ENCODE data around the gene SLC6A19. TPM values are rescaled to one million over a fixed set of nuclear protein-coding genes. Genes with fewer than 3 reads are reported as not detected.

Gene SLC6A19
- total and polyA plus RNA-seq, 2 of the 4 experiments (the other 2 are of a cell fraction): not detected

DNA sequence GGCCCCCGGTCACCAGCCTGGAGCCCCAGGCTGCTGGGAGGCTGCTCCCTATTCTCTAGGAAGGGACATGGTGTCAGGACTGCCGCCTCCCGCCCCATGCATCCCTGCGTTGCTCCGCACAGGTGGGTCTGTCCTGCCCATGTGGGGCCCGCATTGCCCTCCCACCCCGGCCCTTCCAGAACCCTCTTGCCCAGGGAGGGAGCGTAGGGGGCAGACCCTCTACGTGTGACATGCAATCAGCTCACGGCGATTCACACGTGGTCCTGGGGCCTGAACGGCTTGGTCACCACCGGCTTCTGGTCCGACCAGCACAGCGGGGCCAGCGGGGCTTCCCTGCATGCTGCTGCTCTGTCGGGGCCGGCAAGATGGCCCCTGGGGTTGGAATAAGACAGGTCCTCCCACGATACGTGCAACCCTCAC, 9.4 kb downstream of the SLC6A19 start:
- H2BK15ac ChIP-seq (ENCODE audit: low read depth, low read length): no peak overlapping the region
- ChIA-PET POLR2A (ENCODE audit: unreplicated experiment) (no interaction called here), CTCF (no interaction called here)
- H3K4ac ChIP-seq (ENCODE audit: low read depth, low read length): no peak overlapping the region
- peaks cover 6% of the 10 kb centered on the region; the same call in 1 of the 2 replicates for H3K9me1 ChIP-seq (ENCODE audit: insufficient read depth, low read length)
- no TSS peak for BruUV-seq (replicated peaks)
- peaks cover 9% of the 10 kb centered on the region for H3K9me3 ChIP-seq (ENCODE audit: control insufficient read depth, insufficient read depth, low read length)
- no peak overlapping the region for H4K91ac ChIP-seq (ENCODE audit: insufficient read depth, low read depth, low read length)
- H4K8ac ChIP-seq (ENCODE audit: low read depth in 2 of 2, low read length in 2 of 2): no peak overlapping the region
- no peaks in the 10 kb centered on the region for H3K79me1 ChIP-seq (ENCODE audit: low read depth in 1 of 2, low read length in 2 of 2)
- H3K27ac ChIP-seq (ENCODE audit: insufficient read depth, low read length): no peak overlapping the region
- no peak overlapping the region for H2BK20ac ChIP-seq (ENCODE audit: low read depth, low read length)
- no peaks in the 10 kb centered on the region for H3K4me1 ChIP-seq (ENCODE audit: control insufficient read depth, insufficient read depth, low read length)
- H3K9ac ChIP-seq (ENCODE audit: low read depth, low read length): no peak overlapping the region
- no peaks in the 10 kb centered on the region for H3K36me3 ChIP-seq (ENCODE audit: control insufficient read depth, insufficient read depth, low read length)
- DNase-seq (no peak), ATAC-seq (ENCODE audit: low read depth) (no peak)
- no peak overlapping the region for H2BK5ac ChIP-seq (ENCODE audit: low read depth, low read length, poor library complexity, severe bottlenecking)
- TF ChIP-seq POLR2A (IDR thresholded peaks at IDR 0.05; ENCODE audit: low read depth, low read length) (no peak), BHLHE40 (IDR thresholded peaks at IDR 0.05; ENCODE audit: low read depth, low read length) (no peak), MXI1 (IDR thresholded peaks at IDR 0.05; ENCODE audit: borderline replicate concordance, low read depth, low read length) (no peak), MAZ (IDR thresholded peaks at IDR 0.05; ENCODE audit: borderline replicate concordance, low read depth, low read length) (no peak), FOS (IDR thresholded peaks at IDR 0.05; ENCODE audit: low read depth, low read length) (no peak), NFE2L2 (IDR thresholded peaks at IDR 0.05; ENCODE audit: low read depth, low read length) (no peak), RAD21 (IDR thresholded peaks at IDR 0.05; ENCODE audit: low read length) (no peak), CHD1 (IDR thresholded peaks at IDR 0.05; ENCODE audit: low read depth, low read length) (no peak), RFX5 (IDR thresholded peaks at IDR 0.05; ENCODE audit: low read depth, low read length) (no peak), MAFK (IDR thresholded peaks at IDR 0.05; ENCODE audit: low read depth, low read length) (no peak), CEBPB (IDR thresholded peaks at IDR 0.05; ENCODE audit: low read depth, low read length) (no peak), SMC3 (IDR thresholded peaks at IDR 0.05; ENCODE audit: low read depth, low read length) (no peak), RCOR1 (IDR thresholded peaks at IDR 0.05; ENCODE audit: insufficient replicate concordance, low read length) (no peak)
- TF ChIP-seq, protein P1, sequence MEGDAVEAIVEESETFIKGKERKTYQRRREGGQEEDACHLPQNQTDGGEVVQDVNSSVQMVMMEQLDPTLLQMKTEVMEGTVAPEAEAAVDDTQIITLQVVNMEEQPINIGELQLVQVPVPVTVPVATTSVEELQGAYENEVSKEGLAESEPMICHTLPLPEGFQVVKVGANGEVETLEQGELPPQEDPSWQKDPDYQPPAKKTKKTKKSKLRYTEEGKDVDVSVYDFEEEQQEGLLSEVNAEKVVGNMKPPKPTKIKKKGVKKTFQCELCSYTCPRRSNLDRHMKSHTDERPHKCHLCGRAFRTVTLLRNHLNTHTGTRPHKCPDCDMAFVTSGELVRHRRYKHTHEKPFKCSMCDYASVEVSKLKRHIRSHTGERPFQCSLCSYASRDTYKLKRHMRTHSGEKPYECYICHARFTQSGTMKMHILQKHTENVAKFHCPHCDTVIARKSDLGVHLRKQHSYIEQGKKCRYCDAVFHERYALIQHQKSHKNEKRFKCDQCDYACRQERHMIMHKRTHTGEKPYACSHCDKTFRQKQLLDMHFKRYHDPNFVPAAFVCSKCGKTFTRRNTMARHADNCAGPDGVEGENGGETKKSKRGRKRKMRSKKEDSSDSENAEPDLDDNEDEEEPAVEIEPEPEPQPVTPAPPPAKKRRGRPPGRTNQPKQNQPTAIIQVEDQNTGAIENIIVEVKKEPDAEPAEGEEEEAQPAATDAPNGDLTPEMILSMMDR (conservative IDR thresholded peaks at IDR 0.05; ENCODE audit: low read depth, low read length): no peak
- TF ChIP-seq, protein P2, sequence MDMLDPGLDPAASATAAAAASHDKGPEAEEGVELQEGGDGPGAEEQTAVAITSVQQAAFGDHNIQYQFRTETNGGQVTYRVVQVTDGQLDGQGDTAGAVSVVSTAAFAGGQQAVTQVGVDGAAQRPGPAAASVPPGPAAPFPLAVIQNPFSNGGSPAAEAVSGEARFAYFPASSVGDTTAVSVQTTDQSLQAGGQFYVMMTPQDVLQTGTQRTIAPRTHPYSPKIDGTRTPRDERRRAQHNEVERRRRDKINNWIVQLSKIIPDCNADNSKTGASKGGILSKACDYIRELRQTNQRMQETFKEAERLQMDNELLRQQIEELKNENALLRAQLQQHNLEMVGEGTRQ (IDR thresholded peaks at IDR 0.05; ENCODE audit: low read depth, low read length): no peak
- TF ChIP-seq, protein P3, sequence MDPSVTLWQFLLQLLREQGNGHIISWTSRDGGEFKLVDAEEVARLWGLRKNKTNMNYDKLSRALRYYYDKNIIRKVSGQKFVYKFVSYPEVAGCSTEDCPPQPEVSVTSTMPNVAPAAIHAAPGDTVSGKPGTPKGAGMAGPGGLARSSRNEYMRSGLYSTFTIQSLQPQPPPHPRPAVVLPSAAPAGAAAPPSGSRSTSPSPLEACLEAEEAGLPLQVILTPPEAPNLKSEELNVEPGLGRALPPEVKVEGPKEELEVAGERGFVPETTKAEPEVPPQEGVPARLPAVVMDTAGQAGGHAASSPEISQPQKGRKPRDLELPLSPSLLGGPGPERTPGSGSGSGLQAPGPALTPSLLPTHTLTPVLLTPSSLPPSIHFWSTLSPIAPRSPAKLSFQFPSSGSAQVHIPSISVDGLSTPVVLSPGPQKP (IDR thresholded peaks at IDR 0.05; ENCODE audit: borderline replicate concordance, low read depth, low read length): no peak
- peaks cover 18% of the 10 kb centered on the region; the same call in 1 of the 2 replicates for H3K27me3 ChIP-seq (ENCODE audit: control insufficient read depth, insufficient read depth, low read length)
- no peak overlapping the region for H2BK120ac ChIP-seq (ENCODE audit: low read depth, low read length)
- no peak overlapping the region for H3K4me2 ChIP-seq (ENCODE audit: low read depth, low read length)
- no peak overlapping the region for H2AK5ac ChIP-seq (ENCODE audit: low read depth, low read length)
- H2AFZ ChIP-seq (replicated peaks; ENCODE audit: low read length, poor library complexity): no peak overlapping the region
- no peak overlapping the region for H3K18ac ChIP-seq (ENCODE audit: low read depth, low read length)
- H3K4me3 ChIP-seq (ENCODE audit: insufficient read depth, low read depth, low read length): no peak overlapping the region
- H4K5ac ChIP-seq (ENCODE audit: low read depth, low read length): no peak overlapping the region
- dilution Hi-C loops (cut with HindIII; ENCODE audit: low sequenced_read_pairs, unreplicated experiment): no loop called here
- H2AK9ac ChIP-seq (replicated peaks; ENCODE audit: low read depth, low read length, poor library complexity): no peak overlapping the region
- in situ Hi-C loops (cut with MboI; ENCODE audit: low sequenced_read_pairs): no loop called here
- H3K23ac ChIP-seq (ENCODE audit: low read depth, low read length): no peak overlapping the region
- 82% methylated on average over 12 of the region's 21 CpGs; no CpG with 5 or more reads in 1 of the 2 experiments for WGBS, 2 experiments (ENCODE audit: extremely low coverage in 2 of 2, insufficient read length in 1 of 2)
- H3K14ac ChIP-seq (replicated peaks; ENCODE audit: low read depth, low read length): no peak overlapping the region
- H3K56ac ChIP-seq (ENCODE audit: extremely low read depth, insufficient read depth, low read length): no peak overlapping the region
- intact Hi-C loops (cut with micrococcal nuclease): no loop called here
- no peaks in the 10 kb centered on the region; the same call in 1 of the 2 replicates for H4K20me1 ChIP-seq (ENCODE audit: insufficient read depth, low read length)

Measured in IMR-90 (cell line).